Loucy (cell line): Measurements from ENCODE around the gene HHIP.

Experiments
- EZH2phosphoT487 ChIP-seq: fragments of 200-600 bp; IDR thresholded peaks from 2 replicates; pipeline ENCODE4 v1.6.1; 2018; ENCODE audit warnings: antibody characterized with exemption, mild to moderate bottlenecking, moderate library complexity, borderline replicate concordance
- TF ChIP-seq, protein P1 (sequence below): fragments of 200-600 bp; sonication (generic); conservative IDR thresholded peaks from 2 replicates; pipeline ENCODE4 v1.5.1; 2014; ENCODE audit warnings: mild to moderate bottlenecking, antibody characterized with exemption, low read length

DNA sequence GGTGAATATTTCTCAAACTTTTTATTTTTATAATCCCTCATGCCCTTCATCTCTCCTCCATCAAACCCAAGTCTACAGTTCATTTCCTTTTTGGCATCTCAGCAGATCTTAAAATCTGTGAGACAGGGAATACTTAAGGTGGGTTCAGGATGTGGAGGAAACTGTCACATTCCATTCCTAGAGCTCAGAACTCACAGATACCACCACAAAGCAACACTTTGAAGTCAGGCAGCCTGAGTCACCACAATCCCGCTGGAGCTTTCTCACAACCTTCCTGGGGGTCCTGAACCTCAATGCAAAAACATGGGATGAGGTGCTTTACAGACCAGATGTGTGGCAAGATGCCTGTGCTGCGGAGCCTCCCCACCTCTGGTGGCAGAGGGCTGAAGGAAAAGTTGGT is 63.2 kb downstream of the HHIP start:
- TF ChIP-seq, protein P1, sequence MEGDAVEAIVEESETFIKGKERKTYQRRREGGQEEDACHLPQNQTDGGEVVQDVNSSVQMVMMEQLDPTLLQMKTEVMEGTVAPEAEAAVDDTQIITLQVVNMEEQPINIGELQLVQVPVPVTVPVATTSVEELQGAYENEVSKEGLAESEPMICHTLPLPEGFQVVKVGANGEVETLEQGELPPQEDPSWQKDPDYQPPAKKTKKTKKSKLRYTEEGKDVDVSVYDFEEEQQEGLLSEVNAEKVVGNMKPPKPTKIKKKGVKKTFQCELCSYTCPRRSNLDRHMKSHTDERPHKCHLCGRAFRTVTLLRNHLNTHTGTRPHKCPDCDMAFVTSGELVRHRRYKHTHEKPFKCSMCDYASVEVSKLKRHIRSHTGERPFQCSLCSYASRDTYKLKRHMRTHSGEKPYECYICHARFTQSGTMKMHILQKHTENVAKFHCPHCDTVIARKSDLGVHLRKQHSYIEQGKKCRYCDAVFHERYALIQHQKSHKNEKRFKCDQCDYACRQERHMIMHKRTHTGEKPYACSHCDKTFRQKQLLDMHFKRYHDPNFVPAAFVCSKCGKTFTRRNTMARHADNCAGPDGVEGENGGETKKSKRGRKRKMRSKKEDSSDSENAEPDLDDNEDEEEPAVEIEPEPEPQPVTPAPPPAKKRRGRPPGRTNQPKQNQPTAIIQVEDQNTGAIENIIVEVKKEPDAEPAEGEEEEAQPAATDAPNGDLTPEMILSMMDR: no peak
- no peak for TF ChIP-seq EZH2phosphoT487
